Stimulated activated CD4-positive, alpha-beta T cell treated with anti-CD3 and anti-CD28 coated beads, Interleukin-4, amount 100 ng/mL, for 48 hours (primary cell): Measurements from ENCODE around the gene DLL1.

ENCODE experiments used
- DNase-seq, 2 donors: peaks; one replicate each; pipeline ENCODE4 v3.0.0-alpha.2; 2020; ENCODE audit warnings: low read depth in 2 of 2

Gene DLL1

DNA sequence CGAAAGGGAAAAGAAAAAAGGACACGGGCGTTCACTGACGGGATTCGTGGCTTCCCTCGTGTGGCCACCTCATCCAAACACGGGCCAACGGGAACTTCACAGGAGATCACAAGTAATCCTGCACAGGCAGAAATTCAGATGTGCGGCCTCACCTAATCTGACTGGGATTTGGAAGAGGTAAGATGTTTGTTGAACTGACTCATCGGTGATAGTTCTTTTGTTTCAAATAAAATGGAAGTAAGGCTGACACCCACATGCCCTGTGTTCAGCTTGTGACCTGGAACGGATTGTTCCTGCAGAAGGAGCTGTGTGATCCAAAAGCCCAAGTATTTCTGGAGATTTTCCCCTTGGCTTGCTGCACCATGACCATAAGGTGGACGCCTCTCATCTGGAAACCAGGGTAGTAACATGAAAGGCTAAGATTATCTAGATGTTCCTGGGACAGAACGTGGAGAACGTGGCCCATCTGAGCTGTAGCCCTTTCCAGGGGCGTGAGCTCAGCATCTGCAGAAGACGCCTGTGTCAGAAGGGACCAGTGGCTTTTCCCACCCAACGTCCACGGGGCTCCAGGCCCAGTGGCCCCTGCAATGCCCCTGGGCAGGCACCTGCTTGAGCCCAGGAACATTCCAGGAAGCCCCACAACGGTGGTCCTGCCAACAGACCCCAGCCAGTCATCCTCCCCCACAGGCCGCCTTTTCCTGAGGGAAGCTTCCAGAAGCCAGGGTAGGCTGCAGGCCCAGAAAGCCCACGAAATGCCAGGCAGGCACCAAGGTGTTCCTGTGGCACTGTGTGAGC lies 39.7 kb downstream of the DLL1 start:
- DNase-seq: no peak

DNA sequence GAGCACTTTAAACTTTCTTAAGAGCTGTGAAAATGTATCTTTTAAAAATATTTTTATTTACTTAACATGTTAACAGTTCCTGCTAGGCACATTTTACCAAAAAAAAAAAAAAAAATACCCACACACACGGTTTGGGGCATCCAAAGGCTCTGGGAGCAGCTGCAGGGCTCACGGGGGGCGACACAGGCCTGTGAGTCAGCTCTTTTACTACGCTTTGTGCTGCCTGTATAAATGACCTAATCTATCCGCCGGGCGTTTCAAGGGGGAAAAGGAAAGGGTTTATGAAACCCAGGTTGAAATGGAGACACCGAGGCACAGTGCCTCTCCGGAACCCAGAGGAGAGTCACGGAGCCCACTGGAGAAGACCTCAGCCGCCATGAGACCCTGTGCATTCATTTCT lies 40.4 kb downstream of the DLL1 start:
- DNase-seq: no peak

DNA sequence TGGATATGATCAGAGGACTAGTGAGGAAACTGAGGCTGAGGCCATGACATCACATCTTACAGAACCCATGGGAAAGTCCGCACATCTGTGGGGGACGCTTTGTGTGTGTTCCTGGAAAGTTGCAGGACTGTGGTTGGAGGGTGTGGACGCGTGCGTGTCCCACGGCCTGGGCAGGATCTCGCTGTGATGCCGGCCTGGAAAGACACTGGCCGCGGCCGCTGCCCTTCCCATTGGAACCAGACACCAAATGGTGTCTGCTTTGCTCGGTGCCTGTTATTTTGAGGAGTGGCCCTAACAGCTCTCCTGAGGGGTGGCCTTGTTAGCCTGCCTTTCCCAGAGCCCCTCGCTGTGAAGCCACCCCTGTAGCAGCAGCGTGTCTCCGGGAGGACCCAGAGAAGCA lies 41.1 kb downstream of the DLL1 start:
- no peak for DNase-seq

DNA sequence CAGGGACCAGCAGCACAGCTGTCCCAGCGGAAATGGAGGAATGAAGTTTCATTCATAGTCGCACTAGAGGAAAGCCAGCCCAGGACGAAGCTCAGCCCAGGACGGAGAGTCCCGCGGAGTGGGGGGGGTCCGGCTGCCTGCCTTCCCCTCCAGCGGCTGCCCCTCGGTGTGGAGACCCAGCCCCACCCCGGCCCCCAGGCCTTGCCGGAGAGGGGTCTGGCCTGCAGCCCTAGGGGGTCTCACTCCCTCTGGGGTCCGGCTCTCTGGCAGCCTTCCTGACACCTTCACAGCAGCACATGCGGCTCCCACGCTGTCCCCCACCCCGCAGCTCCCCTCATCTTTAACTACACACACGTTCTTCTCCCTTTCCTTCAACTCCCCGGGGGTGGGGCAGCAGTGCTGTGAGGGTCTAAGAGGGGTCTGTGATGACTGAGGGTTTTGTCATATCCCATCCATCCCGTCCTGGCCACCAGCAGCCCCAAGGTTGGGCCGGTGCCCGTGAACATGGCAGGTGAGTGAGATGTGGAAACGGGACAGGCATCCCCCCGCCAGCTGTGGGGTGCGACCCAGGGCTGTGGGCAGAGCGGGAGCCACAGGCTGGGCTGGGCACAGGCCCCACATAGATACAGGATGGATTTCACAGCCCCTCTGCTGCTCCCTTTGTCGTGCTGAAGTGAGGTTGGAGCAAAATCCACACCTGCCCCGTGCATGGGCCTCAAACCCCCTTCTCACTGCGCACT lies 41.8 kb downstream of the DLL1 start:
- DNase-seq: no peak

DNA sequence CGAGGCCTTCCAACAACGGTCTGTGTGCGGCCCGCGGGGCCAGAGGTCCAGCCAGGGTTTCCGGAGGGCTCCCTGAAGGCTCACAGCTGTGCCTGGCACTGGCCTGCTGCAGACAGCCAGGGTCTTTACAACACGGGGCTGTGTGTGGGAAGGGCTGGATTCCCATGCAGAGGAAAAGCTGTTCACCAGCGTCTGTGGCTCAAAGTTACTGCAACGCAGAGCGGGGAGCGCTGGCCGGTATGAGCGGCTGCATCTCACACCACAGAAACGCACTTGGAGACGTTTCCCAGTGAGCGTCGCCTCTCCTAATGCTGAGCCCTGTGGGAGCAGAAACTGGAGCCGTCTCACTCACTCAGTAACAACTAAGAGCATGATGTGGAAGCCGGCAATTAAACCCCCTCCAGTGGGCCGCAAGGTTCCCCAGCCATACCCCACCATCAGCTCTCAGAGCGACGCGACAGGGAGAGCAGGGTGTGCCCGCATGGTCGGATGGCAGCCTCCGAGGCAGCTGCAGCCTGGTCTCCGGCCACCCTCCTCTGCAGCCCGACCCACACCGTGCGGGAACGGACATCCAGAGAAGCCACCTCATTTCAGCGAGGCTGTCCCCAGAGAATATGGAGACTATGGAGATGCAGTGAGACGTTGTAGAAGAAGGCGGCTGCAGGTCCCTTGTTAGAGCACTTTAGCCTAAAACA lies 42.6 kb downstream of the DLL1 start:
- no peak for DNase-seq

DNA sequence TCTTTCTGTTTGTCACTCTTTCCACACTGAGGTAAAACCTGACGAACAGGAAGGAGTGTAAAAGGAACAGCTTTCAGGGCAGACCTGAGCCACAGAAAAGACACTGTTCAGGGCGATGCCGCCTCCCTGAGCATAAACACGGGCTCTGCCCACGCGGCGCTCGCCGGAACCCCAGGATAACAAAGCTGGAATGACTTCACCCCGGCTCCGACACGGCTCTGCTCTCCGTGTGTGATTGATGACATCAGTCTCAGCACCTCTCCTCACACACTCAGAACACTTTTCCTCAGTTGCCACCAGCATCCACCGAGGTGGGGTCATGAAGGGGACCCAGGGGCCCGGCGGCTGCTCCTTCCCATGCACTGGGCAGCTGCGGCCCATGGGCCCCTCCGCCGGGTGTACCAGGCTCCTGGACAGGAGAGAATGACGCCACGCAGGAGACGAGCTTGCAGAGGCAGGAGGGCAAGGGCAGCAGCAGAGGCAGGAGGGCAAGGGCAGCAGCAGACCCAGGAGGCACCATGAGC lies 43.6 kb downstream of the DLL1 start:
- no peak for DNase-seq

DNA sequence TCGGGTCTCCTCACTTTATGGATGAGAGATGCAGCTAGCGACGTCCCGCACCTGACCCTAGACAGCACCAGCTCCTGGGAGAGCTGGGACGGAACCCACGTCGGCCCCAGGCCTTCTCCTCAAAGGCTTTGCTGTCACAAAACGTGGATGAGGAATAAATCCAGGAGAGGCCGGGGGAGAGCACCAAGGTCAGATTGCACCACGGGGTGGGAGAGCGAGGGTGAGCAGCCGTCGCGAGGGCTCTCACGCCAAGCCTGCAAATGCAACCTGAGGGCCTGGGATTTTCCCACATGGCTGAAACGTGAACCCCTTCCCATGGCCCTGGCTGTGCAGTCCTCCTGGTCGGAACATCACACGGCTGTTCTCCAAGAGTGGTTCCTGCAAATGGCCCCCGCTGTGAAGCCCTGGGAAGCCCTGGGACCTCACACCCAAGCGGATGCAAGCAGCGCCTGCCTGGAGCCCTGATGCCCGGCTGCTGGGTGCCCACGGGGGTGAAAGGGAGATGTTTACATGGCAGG lies 45.3 kb downstream of the DLL1 start:
- no peak for DNase-seq

DNA sequence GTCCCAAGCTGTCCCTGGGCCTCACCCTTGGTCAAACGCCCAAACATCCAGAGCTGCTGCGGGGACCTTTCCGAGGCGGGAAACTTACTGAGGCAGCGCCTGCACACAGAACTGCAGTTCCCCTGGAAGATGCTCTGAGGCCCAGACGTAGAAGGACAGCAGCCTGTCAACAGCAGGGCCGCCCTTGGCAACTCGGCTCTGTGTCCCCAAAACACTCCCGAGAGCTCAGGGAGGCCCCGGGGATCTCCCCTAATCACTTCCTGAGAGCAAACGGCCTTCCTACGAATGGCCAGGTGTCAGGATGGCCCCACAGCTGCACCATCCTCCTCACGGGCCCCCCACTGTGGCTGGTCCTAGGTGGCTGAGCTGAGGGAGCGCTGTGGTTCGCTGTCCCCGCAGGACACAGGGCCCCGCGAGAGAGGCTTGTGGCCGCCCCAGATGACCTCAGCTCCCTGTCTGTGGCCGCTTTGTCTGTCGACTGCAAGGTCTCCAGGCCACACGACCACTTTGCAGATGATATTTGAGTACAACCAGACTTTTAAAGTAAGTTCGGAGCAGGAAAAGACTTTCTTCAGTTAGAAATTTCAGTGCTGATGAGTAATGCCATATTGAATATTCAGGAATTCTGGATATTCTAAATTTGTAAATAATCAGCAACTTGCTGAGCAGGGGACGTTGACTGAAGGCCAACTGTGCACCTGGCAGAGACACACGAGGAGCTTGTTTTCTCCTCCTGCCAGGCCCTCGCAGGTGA lies 46.0 kb downstream of the DLL1 start:
- no peak for DNase-seq

DNA sequence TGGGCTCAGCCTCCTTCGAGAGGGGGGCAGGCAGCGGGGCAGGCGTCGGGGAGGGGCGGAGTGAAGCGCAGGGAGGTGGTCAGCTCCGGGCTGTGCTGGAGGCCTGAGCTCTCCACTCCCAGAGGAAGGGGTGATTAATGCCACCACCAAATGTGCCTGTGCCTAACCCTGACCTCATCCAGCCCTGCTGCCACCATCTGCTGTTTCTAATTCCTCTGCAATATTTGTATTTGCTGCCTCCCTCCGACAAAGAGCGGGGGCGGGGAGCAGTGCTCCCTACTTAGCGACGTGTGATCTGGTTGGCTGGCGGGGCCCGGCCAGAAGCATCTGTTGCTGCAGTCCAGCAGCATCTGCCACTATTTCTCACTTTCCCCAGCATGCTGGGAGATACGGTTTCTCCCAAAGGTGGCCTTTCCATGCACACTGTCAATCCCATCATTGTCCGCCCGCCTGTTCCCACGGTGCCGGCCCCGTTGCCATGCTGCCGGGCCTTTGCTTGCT lies 47.0 kb downstream of the DLL1 start:
- no peak for DNase-seq

DNA sequence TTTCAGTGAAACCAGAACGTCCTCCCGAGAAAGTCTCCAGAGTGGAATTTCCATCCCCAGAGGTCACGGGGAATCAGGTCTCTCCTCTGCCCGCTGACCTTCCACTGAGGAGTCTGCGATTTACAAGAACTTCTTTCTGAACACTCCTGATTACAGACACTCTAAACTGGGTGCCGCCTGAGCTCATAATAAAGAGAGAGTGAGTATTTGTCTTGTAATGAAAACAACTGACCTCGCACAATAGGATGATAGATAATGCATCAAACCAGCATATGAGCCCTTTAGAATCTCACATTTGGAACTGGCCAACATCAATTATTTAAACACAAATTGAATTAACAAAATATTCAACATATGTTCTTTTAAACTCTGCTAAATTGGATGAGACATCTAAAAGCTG lies 47.5 kb downstream of the DLL1 start:
- no peak for DNase-seq

DNA sequence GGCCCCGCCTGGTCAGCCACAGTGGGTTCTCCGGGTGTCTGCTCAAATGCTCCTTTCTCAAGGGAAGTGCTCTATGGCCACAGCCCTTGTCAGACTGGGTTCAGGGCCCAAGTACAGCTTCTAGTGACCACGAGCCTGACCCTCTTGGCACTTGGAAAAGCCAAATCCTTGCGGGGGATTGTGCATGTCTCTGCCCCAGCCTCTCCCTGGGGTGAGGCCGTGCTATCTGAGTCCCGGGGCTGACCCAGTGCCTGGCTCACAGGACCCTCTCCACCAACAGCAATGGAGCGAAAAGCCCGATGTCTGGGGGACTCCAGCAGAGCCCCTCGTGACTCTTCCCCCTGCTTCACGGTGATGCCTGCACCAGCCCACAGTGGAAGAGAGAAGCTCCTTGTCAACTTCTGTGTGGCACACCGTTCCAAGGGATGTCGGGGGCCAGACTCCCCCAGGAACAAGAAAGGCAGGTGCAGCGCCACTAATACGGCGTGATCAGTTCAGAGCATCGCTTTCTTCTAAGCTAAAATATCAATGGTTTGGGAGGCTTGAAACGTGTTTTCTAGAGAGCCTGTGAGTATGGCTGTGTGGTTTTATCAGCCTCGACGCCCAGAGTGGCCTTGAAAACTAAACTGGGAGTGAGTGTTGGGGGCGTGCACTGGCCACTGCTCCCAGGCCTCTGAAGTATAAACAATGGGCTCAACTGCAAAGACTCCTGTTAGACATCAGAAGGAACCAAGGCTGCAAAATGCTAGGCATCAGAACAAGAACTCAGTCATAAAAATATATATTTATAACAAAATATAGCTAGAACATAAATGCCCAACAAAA lies 51.9 kb downstream of the DLL1 start:
- no peak for DNase-seq

DNA sequence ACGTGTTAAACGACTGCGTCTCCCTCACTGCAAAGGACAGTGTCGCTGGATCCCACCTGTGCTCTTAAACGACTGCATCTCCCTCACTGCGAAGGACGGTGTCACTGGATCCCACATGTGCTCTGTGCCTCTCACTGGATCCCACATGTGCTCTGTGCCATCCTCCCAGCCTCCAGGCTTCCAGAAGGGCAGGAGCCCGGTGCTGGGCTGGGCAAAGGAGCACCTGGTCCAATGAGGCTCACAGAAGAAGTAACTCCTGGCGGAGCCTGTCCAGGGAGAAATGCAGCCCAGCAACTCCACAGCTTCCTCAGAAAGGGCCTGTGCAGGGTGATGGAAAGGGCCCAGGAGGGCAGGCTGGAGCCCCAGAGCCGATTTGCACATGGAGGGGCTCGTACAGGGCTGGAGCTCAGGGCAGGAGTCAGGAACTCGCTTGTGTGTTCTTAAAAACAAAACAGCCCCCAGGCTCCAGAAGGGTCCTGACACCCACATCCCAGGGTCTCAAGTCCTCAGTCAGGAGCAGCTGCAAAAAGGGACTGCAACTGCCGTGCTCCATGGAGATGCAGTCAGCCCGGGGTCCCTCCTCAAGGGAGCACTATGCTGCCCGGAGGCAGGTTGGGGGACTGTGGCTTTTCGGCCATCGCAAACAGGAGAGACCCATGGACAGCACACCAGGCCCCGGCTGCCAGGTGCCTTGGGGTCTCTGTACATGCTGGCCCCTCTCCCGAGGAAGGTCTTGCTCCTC lies 52.7 kb downstream of the DLL1 start:
- no peak for DNase-seq

DNA sequence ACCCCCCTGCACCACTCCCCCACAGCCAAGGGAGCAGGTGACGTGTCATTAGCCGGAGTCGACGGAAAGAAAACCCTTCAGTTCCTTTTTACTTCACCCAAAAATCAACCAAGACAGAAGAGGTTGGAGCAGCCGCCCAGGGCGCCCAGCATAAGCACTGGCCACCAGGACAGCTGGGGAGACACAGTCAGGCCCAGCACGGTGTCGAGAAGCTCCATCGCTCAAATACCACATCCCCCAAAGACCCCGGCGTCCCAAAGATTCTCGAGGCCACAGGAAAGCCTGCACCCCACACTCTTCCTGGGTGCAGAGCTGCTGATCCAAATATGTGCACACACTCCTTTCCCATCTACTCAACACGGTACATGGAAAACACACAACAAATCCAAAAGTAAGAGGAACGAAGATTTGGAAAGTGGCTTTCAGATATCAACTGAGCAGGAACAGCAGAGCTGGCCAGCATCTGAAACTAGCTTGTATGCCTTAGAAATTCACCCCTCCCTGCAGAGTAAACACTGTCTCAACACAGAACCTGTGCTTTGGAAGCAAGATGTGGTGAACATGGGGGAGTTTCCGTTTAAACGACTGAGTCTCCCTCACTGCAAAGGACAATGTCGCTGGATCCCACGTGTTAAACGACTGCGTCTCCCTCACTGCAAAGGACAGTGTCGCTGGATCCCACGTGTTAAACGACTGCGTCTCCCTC lies 54.6 kb downstream of the DLL1 start:
- DNase-seq: no peak

DNA sequence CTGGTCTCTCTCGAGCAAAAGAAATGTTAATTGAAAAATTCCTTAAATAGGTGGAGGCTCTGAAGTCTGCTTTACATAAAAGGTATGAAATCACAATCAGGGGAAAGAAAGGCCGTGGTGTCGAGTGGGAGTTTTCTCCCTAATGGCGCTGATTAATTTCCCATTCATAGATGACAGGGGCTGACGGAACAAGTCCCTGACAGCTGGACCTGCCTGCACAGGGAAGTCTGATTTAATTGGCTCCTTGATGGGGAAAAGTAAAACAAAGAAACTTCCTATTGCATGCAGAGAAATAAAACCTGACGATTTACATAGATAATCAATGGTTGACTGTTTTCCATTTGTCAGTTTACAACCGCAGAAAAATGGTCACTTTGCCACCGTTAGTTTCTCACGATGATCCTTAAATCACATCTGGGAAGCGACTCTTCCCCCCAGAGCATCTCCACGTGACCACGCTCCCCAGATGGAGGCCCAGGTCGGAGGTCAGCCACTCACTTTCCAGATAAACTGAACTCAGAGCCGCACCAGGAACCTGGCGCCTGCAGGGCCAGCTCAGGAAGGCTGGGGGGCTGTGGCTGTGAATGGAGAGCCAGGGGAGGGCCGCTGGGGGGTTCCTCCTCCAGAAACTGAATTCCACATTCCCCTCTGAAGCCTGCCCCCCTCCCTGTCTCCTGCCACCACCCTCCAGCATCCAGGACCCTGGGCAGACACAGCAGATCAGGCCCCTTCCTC lies 55.3 kb downstream of the DLL1 start:
- DNase-seq: no peak

DNA sequence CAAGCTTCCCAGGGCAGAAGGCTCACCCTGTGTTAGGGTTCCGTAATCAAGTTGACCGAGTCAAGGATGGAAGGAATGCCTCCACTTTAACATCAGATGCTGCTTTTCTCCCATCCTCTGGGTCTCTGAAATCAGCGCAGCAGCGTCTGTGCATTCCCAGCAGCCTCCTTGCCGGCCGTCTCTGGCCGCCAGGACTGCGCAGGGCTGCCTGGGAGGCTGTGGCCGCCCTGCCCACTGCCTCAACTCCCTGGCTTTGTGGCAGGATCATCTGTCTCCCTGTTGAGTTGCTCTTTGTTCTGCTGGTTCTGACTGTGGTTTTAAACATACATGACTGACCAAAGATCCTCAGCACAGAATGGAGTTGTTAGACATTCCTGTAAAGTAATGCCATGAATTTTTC lies 56.5 kb downstream of the DLL1 start:
- DNase-seq: no peak

DNA sequence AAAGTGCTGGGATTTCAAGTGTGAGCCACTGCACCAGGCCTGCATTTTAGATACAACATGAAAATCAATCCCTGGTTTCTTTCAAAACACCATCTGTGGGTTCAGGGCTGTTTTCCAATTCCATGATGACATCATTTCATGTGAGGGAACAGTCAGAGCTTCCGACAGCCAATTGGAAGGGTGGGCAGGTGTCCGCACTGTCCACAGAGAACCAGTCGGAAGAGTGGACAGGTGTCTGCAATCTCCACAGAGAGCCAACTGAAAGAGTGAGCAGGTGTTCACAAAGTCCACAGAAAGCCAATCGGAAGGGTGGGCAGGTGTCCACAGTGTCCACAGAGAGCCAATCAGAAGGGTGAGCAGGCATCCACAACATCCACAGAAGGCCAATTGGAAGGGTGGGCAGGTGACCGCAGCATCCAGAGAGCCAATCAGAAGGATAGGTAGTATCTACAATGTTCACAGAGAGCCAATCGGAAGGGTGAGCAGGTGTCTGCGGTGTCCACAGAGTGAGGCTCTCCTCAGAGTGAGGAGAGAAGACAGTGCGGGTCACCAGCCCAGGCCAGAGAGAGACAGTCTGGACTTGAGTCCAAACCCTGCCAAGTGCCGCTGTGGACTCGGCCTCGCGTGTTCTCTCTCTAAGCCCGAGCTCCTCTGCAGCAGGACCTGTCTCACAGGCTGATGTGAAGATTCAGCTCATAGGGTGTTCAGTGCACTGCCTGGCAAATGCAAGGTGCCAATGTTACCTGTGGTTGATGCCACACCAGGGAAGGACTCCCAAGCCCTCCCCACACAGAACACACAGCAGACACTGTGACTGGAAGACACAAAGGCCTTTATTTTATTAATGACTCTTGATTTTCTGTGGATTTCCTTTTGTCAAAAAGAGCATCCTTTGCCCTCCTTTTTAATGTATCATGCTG lies 57.3 kb downstream of the DLL1 start:
- no peak for DNase-seq
